ENCODE data around the gene DUSP16. TPM values are rescaled to one million over a fixed set of nuclear protein-coding genes. Genes with fewer than 3 reads are reported as not detected.

DUSP16 gene
- total RNA-seq = 10 to 100 TPM; 16.2 to 23.2 (median 19.1) TPM

GRCh38 chr12:12562585-12563261 is at the start of gene DUSP16:
DUSP16 (minus strand) TSS chr12:12562863; CDS start chr12:12521098, 41,765 bp downstream.
- no peaks in the 10 kb centered on the region for H3K27me3 ChIP-seq
- peaks cover 0 to 45% (median 9%) of the 10 kb centered on the region in 4 donors for H3K4me1 ChIP-seq
- peak within 1 kb of the TSS; percentile 46 to 95 (median 80) for H3K4me3 ChIP-seq
- peak in 1 of 2 donors; percentile 81 for TF ChIP-seq EP300 (IDR thresholded peaks at IDR 0.05)
- peak; percentile 82 to 86 for TF ChIP-seq POLR2A (IDR thresholded peaks at IDR 0.05)
- peak; percentile 11 to 68 (median 50) for TF ChIP-seq CTCF (IDR thresholded peaks at IDR 0.05)
- peak; percentile 82 to 95 for DNase-seq (ENCODE audit: low spot score in 2 of 2)
- H3K27ac ChIP-seq = peak within 1 kb of the TSS; percentile 99 to 100 (median 100)
- no peaks in the 10 kb centered on the region for H3K36me3 ChIP-seq
- no peaks in the 10 kb centered on the region for H3K9me3 ChIP-seq
- WGBS, 2 donors = 0% methylated on average over 26 to 38 of the region's 59 CpGs

- WGBS, 2 donors = 0% methylated on average over 7 of the region's 7 CpGs
- no peak for DNase-seq (ENCODE audit: low spot score in 2 of 2)
- H3K4me1 ChIP-seq = peaks cover 0 to 64% (median 24%) of the 10 kb centered on the region in 4 donors
- peaks cover 0 to 4% (median 3%) of the 10 kb centered on the region in 3 donors for H3K36me3 ChIP-seq
- peak overlapping the region; percentile 92 to 99 (median 98) for H3K27ac ChIP-seq
- H3K9me3 ChIP-seq = no peaks in the 10 kb centered on the region
- no peaks in the 10 kb centered on the region for H3K27me3 ChIP-seq
- H3K4me3 ChIP-seq = peak overlapping the region; percentile 76 to 90 (median 82)
- no peak for TF ChIP-seq CTCF (IDR thresholded peaks at IDR 0.05)
- TF ChIP-seq EP300 (IDR thresholded peaks at IDR 0.05) = no peak
- no peak for TF ChIP-seq POLR2A (IDR thresholded peaks at IDR 0.05)
Measured at GRCh38 chr12:12612358-12612757, 49.7 kb upstream of the DUSP16 start.

- Histone ChIP-seq H3K4me3 (peak within 1 kb of the TSS; percentile 76 to 90 (median 82)), H3K4me1 (peaks cover 0 to 64% (median 21%) of the 10 kb centered on the region in 4 donors), H3K9me3 (no peaks in the 10 kb centered on the region), H3K36me3 (peaks cover 0 to 4% (median 3%) of the 10 kb centered on the region in 3 donors), H3K27ac (peak within 1 kb of the TSS; percentile 92 to 99 (median 98)), H3K27me3 (no peaks in the 10 kb centered on the region)
- DNase-seq (ENCODE audit: low spot score in 2 of 2) = peak; percentile 90
- 0 to 1% methylated on average over 33 to 40 of the region's 51 CpGs for WGBS, 2 donors
- TF ChIP-seq EP300 (IDR thresholded peaks at IDR 0.05) (peak; percentile 76 to 99), POLR2A (IDR thresholded peaks at IDR 0.05) (peak; percentile 67 to 74), CTCF (IDR thresholded peaks at IDR 0.05) (peak in 1 of 5 experiments; percentile 52)
Measured at GRCh38 chr12:12611512-12612306, 49.0 kb upstream of the DUSP16 start, which contains the start of gene CREBL2. CREBL2 (plus strand) TSS chr12:12611876; CDS start chr12:12612173, 297 bp downstream.

GRCh38 chr12:12610711-12611110 is 48.0 kb upstream of the DUSP16 start:
- WGBS, 2 donors = 93 to 94% methylated on average over 4 of the region's 4 CpGs
- Histone ChIP-seq H3K27me3 (no peaks in the 10 kb centered on the region), H3K4me3 (peak overlapping the region in 1 of 4 donors; percentile 90)

More at GRCh38 chr12:12610711-12611110, 48.0 kb upstream of the DUSP16 start:
- TF ChIP-seq EP300 (IDR thresholded peaks at IDR 0.05) = no peak
- TF ChIP-seq POLR2A (IDR thresholded peaks at IDR 0.05) = no peak
- no peak for TF ChIP-seq CTCF (IDR thresholded peaks at IDR 0.05)
- no peak for DNase-seq (ENCODE audit: low spot score in 2 of 2)
- Histone ChIP-seq H3K27ac (peak overlapping the region; percentile 92 to 99 (median 98)), H3K36me3 (peaks cover 0 to 4% (median 3%) of the 10 kb centered on the region in 3 donors), H3K9me3 (no peaks in the 10 kb centered on the region), H3K4me1 (peaks cover 0 to 56% (median 21%) of the 10 kb centered on the region in 4 donors)

Data from tibial nerve (tissue), 4 donors.